Stimulated activated naive B cell treated with anti-CD40 and anti-IgM and Interleukin-4, amounts not matched to agents 10 μg/mL and 1 μg/mL and 100 μg/mL, for 72 hours (primary cell): ENCODE data around the gene PARP14.
"Not testable (repeated sequence)": the region's sequence is repeated elsewhere in the genome, so short reads cannot be mapped to it uniquely, and the experiment has no call there.

Experiments used
- ATAC-seq, 2 donors: fragments of 150-1000 bp; cut with Tn5 transposase; replicated peaks; 2 replicates each; pipeline ENCODE4 v1.10.0; 2021; ENCODE audit warnings: moderate library complexity in 1 of 2
- DNase-seq: peaks from one replicate; pipeline ENCODE4 v3.0.0; 2021
- H3K27ac Mint-ChIP-seq: one replicate; pipeline ENCODE4 v1.8.0; 2022; ENCODE audit warnings: mild to moderate bottlenecking, mixed read lengths
- H3K27me3 Mint-ChIP-seq, 2 donors: one replicate each; pipeline ENCODE4 v1.8.0; 2022; ENCODE audit warnings: mixed read lengths in 2 of 2
- H3K36me3 Mint-ChIP-seq, 2 donors: one replicate each; pipeline ENCODE4 v1.8.0; 2022; ENCODE audit warnings: mixed read lengths in 2 of 2, mild to moderate bottlenecking in 1 of 2
- H3K4me1 Mint-ChIP-seq, 2 donors: one replicate each; pipeline ENCODE4 v1.8.0; 2022; ENCODE audit warnings: mixed read lengths in 2 of 2, mild to moderate bottlenecking in 1 of 2
- H3K4me3 Mint-ChIP-seq, 2 donors: one replicate each; pipeline ENCODE4 v1.8.0; 2022; ENCODE audit warnings: mild to moderate bottlenecking in 2 of 2, mixed read lengths in 2 of 2, moderate library complexity in 1 of 2
- H3K9me3 Mint-ChIP-seq, 2 donors: one replicate each; pipeline ENCODE4 v1.8.0; 2022; ENCODE audit warnings: mixed read lengths in 2 of 2, mild to moderate bottlenecking in 1 of 2

PARP14 gene

DNA sequence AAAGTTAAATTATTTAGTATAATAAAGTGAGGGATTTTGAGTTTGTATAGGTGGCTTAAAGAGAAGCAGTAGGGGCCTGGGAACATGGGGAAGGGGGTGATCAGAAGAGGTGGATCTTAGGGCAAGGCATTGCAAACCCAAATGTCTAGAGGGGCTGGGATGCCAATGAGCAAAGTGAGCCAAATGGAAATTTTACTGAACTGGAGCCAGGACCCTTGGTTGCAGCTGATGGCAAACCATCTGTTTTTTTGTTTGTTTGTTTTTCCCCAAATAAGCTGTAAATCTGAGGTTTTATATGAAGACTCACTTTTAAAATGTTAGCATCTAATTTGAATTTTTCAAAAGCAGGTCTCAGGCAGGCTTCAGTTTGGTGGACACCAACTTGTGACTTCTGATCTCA lies 14.8 kb upstream of the PARP14 start:
- Mint-ChIP-seq H3K9me3 (peaks cover 4 to 8% of the 10 kb centered on the region in 2 donors), H3K27ac (no peak overlapping the region), H3K4me3 (no peak overlapping the region), H3K27me3 (no peaks in the 10 kb centered on the region), H3K36me3 (peaks cover 0 to 3% of the 10 kb centered on the region in 2 donors), H3K4me1 (peaks cover 6 to 8% of the 10 kb centered on the region in 2 donors)
- ATAC-seq (no peak), DNase-seq (no peak)

GRCh38 chr3:122668930-122669730 lies 11.5 kb upstream of the PARP14 start:
- ATAC-seq (peak; percentile 67 to 75), DNase-seq (no peak)
- Mint-ChIP-seq H3K27me3 (no peaks in the 10 kb centered on the region), H3K9me3 (peaks cover under 1 to 2% of the 10 kb centered on the region in 2 donors), H3K4me1 (peaks cover 2 to 9% of the 10 kb centered on the region in 2 donors), H3K27ac (no peak overlapping the region), H3K36me3 (no peaks in the 10 kb centered on the region), H3K4me3 (no peak overlapping the region)

DNA sequence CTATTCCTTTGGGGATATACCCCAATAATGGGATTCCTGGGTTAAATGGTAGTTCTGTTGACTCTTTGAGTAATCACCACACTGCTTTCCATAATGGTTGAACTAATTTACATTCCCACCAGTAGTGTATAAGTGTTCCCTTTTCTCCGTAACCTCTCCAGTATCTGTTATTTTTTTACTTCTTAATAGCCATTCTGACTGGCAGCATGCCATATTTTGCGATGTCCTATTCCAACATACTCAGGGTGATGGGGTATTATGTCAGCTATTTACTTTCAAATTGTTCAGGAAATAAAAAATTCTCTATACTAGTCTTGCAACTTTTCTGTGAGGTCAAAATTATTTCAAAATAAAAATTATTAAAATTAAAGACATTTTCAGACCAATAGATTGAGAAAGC lies 9.1 kb upstream of the PARP14 start:
- Mint-ChIP-seq H3K27me3 (no peaks in the 10 kb centered on the region), H3K4me3 (no peak overlapping the region), H3K4me1 (peaks cover 7 to 13% of the 10 kb centered on the region in 2 donors), H3K36me3 (no peaks in the 10 kb centered on the region), H3K27ac (no peak overlapping the region), H3K9me3 (peaks cover 7 to 8% of the 10 kb centered on the region in 2 donors)
- ATAC-seq (no peak), DNase-seq (no peak)

GRCh38 chr3:122674339-122674738 lies 6.3 kb upstream of the PARP14 start:
- H3K27me3 Mint-ChIP-seq: no peaks in the 10 kb centered on the region
- H3K27ac Mint-ChIP-seq: peak overlapping the region; percentile 63
- no peaks in the 10 kb centered on the region for H3K36me3 Mint-ChIP-seq
- H3K4me3 Mint-ChIP-seq: no peak overlapping the region
- DNase-seq (no peak), ATAC-seq (no peak)
- H3K4me1 Mint-ChIP-seq: peaks cover 17 to 21% of the 10 kb centered on the region in 2 donors
- H3K9me3 Mint-ChIP-seq: peaks cover 7 to 8% of the 10 kb centered on the region in 2 donors

DNA sequence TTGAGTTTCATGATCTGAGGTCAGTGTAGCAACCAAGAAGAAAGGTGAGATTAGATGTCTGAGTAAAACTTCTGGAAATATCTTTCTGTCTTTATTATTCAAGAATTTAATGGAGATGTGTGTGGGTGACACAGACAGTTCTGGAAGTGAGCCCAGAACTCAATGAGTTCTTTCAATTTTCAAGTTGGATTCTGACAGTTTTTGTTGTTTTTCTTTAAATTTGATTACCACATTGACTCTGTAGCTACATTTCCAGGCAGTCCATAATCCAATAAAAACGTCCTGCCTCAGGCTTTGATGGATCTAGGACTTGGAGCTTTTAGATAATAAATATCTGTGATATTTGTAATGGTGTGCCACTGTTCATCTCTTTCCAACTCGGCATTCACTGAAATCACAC lies 3.9 kb upstream of the PARP14 start:
- H3K27me3 Mint-ChIP-seq: no peaks in the 10 kb centered on the region
- DNase-seq (no peak), ATAC-seq (no peak)
- H3K4me3 Mint-ChIP-seq: no peak overlapping the region
- no peak overlapping the region for H3K27ac Mint-ChIP-seq
- peaks cover 7 to 8% of the 10 kb centered on the region in 2 donors for H3K9me3 Mint-ChIP-seq
- H3K4me1 Mint-ChIP-seq: peaks cover 28 to 36% of the 10 kb centered on the region in 2 donors
- H3K36me3 Mint-ChIP-seq: peaks cover 3 to 4% of the 10 kb centered on the region in 2 donors

GRCh38 chr3:122677216-122677615 lies 3.4 kb upstream of the PARP14 start:
- ATAC-seq (no peak), DNase-seq (no peak)
- Mint-ChIP-seq H3K9me3 (peaks cover 7 to 8% of the 10 kb centered on the region in 2 donors), H3K4me1 (peaks cover 30 to 41% of the 10 kb centered on the region in 2 donors), H3K27ac (no peak overlapping the region), H3K27me3 (no peaks in the 10 kb centered on the region), H3K36me3 (peaks cover 3 to 4% of the 10 kb centered on the region in 2 donors), H3K4me3 (no peak overlapping the region)

GRCh38 chr3:122678506-122678905 lies 2.1 kb upstream of the PARP14 start:
- peak; percentile 11 to 23 for ATAC-seq
- Mint-ChIP-seq H3K4me1 (peaks cover 42 to 54% of the 10 kb centered on the region in 2 donors), H3K27me3 (no peaks in the 10 kb centered on the region), H3K9me3 (peaks cover 5 to 8% of the 10 kb centered on the region in 2 donors), H3K36me3 (peaks cover 6 to 12% of the 10 kb centered on the region in 2 donors), H3K4me3 (peak overlapping the region; percentile 1 to 40), H3K27ac (peak overlapping the region; percentile 89)
- DNase-seq: no peak

GRCh38 chr3:122679085-122679881 lies 1.4 kb upstream of the PARP14 start:
- ATAC-seq (peak; percentile 49 to 56), DNase-seq (peak; percentile 68)
- Mint-ChIP-seq H3K9me3 (peaks cover 4 to 6% of the 10 kb centered on the region in 2 donors), H3K4me3 (peak overlapping the region; percentile 93 to 97), H3K27me3 (no peaks in the 10 kb centered on the region), H3K27ac (peak overlapping the region; percentile 99), H3K36me3 (peaks cover 6 to 15% of the 10 kb centered on the region in 2 donors), H3K4me1 (peaks cover 45 to 59% of the 10 kb centered on the region in 2 donors)

- Mint-ChIP-seq H3K36me3 (peaks cover 8 to 20% of the 10 kb centered on the region in 2 donors), H3K4me1 (peaks cover 44 to 63% of the 10 kb centered on the region in 2 donors), H3K27ac (peak overlapping the region; percentile 99), H3K27me3 (no peaks in the 10 kb centered on the region), H3K9me3 (peaks cover 0 to 1% of the 10 kb centered on the region in 2 donors), H3K4me3 (peak overlapping the region; percentile 93 to 97)
- DNase-seq: no peak
- peak; percentile 20 to 22 for ATAC-seq
Observed at GRCh38 chr3:122679882-122680474, 661 bp upstream of the PARP14 start.

- Mint-ChIP-seq H3K4me1 (peaks cover 47 to 68% of the 10 kb centered on the region in 2 donors), H3K9me3 (no peaks in the 10 kb centered on the region), H3K36me3 (peaks cover 12 to 27% of the 10 kb centered on the region in 2 donors), H3K27ac (peak overlapping the region; percentile 96), H3K4me3 (peak overlapping the region; percentile 93 to 97), H3K27me3 (no peaks in the 10 kb centered on the region)
- DNase-seq (no peak), ATAC-seq (no peak)
Observed at GRCh38 chr3:122681284-122681973, 790 bp downstream of the PARP14 start.

- peaks cover 47 to 71% of the 10 kb centered on the region in 2 donors for H3K4me1 Mint-ChIP-seq
- H3K27ac Mint-ChIP-seq: peak overlapping the region; percentile 96
- H3K9me3 Mint-ChIP-seq: no peaks in the 10 kb centered on the region
- DNase-seq (no peak), ATAC-seq (no peak)
- peaks cover 18 to 33% of the 10 kb centered on the region in 2 donors for H3K36me3 Mint-ChIP-seq
- H3K27me3 Mint-ChIP-seq: no peaks in the 10 kb centered on the region
- H3K4me3 Mint-ChIP-seq: peak overlapping the region; percentile 93 to 97
Observed at GRCh38 chr3:122681974-122682409, 1.4 kb downstream of the PARP14 start.

DNA sequence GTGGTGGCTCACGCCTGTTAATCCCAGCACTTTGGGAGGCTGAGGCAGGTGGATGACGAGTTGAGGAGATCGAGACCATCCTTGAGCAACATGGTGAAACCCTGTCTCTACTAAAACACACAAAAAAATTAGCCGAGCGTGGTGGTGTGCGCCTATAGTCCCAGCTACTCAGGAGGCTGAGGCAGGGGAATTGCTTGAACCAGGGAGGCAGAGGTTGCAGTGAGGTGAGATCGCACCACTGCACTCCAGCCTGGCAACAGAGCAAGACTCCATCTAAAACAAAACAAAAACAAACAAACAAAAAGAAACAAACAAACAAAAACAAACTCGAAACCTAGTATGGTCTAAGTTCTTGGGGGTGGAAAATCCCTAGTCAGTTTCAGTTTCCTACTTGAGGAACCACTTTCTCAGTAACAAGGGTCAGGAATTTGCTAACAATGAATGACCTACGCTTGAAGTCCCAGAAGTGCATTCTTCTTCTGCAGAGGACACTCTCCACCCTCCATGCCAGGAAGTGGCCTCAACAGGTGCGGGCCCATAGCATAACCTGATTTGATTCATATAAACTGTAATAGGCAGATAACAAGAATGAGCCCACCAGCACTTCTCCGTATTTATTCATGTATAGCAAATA lies 2.3 kb downstream of the PARP14 start:
- DNase-seq, H3K27me3 Mint-ChIP-seq, H3K9me3 Mint-ChIP-seq: not testable (repeated sequence)
- Mint-ChIP-seq H3K4me1 (peaks cover 53 to 77% of the 10 kb centered on the region in 2 donors), H3K27ac (peak overlapping the region; percentile 96), H3K4me3 (peak overlapping the region; percentile 93 to 97), H3K36me3 (peaks cover 25 to 40% of the 10 kb centered on the region in 2 donors)
- peak in 1 of 2 donors; percentile 5 for ATAC-seq

- H3K36me3 Mint-ChIP-seq: peaks cover 31 to 52% of the 10 kb centered on the region in 2 donors
- peaks cover 48 to 49% of the 10 kb centered on the region in 2 donors for H3K4me1 Mint-ChIP-seq
Observed at GRCh38 chr3:122687298-122687697, 6.7 kb downstream of the PARP14 start.

More at GRCh38 chr3:122687298-122687697, 6.7 kb downstream of the PARP14 start:
- Mint-ChIP-seq H3K27ac (peak overlapping the region; percentile 87), H3K9me3 (no peaks in the 10 kb centered on the region), H3K27me3 (no peaks in the 10 kb centered on the region), H3K4me3 (no peak overlapping the region)
- no peak for DNase-seq
- ATAC-seq: no peak
